Activated CD8-positive, alpha-beta T cell treated with anti-CD3 and anti-CD28 coated beads for 36 hours (primary cell): ENCODE results near the gene ARHGAP40. TPM values are rescaled to one million over a fixed set of nuclear protein-coding genes. Genes with fewer than 3 reads are reported as not detected.

ENCODE experiments used
- ATAC-seq: fragments of 200-7000 bp; cut with Tn5 transposase; one replicate; pipeline ENCODE4 v1.10.0; 2021; ENCODE audit warnings: mild to moderate bottlenecking, moderate library complexity
- CTCF ChIA-PET: fragments of 350-600 bp; sonication (Branson Sonifier 250); formaldehyde crosslinking; loops from one replicate; lab custom pipeline; 2021; ENCODE audit warnings: antibody characterized with exemption; lab: Charles Lee
- POLR2A ChIA-PET: fragments of 350-600 bp; sonication (Branson Sonifier 250); formaldehyde crosslinking; loops from one replicate; lab custom pipeline; 2021; ENCODE audit warnings: antibody characterized with exemption; lab: Charles Lee
- DNase-seq: peaks from one replicate; pipeline ENCODE4 v3.0.0-alpha.2; 2020
- H3K27ac Mint-ChIP-seq: one replicate; pipeline ENCODE4 v1.8.0; 2021; ENCODE audit warnings: mild to moderate bottlenecking, mixed read lengths
- H3K27me3 Mint-ChIP-seq: one replicate; pipeline ENCODE4 v1.8.0; 2021; ENCODE audit warnings: mixed read lengths
- H3K36me3 Mint-ChIP-seq: one replicate; pipeline ENCODE4 v1.8.0; 2021; ENCODE audit warnings: low read depth, mixed read lengths
- H3K4me1 Mint-ChIP-seq: one replicate; pipeline ENCODE4 v1.8.0; 2021; ENCODE audit warnings: low read depth, mixed read lengths
- H3K4me3 Mint-ChIP-seq: one replicate; pipeline ENCODE4 v1.8.0; 2021; ENCODE audit warnings: mild to moderate bottlenecking, moderate library complexity, mixed read lengths
- H3K9me3 Mint-ChIP-seq: one replicate; pipeline ENCODE4 v1.8.0; 2021; ENCODE audit warnings: mixed read lengths
- intact Hi-C: fragments of 100-400 bp; cut with micrococcal nuclease; formaldehyde crosslinking; loops from one replicate; pipeline ENCODE4 v1.10.0; 2022
- total RNA-seq, 2 experiments: library from RNA; stranded (reverse); gene quantifications; one replicate each; pipeline ENCODE4 v1.2.3, GENCODE V29; 2021
- TF ChIP-seq, protein P1 (sequence below): fragments of 200-600 bp; IDR thresholded peaks from one replicate; pipeline ENCODE4 v1.8.0; 2022; ENCODE audit warnings: antibody characterized with exemption, mild to moderate bottlenecking

ARHGAP40 gene
- total RNA-seq, 2 experiments from 2014 or later: not detected

DNA sequence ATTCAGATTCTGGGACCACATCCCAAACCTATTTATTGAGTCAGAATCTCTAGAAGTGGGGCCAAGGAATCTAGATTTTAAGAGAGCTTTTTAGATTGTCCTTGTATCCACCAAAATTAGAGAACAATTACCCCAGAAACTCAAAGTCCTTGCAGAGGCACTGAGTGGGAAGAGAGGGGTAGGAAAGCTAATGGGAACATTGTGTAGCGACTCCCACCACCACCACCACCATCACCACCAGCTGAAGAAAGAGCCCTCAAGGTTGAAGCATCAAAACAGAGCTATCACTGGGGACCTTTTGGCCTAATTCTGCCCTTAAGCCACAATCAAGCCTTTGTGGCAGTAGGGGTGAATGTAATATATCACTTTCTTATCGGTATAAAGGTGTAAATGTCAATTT, 83.7 kb downstream of the ARHGAP40 start:
- POLR2A ChIA-PET: no interaction called here
- peaks cover 35% of the 10 kb centered on the region for H3K27me3 Mint-ChIP-seq
- CTCF ChIA-PET: interaction anchor here (0.9 to 1.7 kb wide), 4 partner anchors 27 to 46 kb away, joined by 3 to 5 read pairs (median 4); no protein-coding TSS in a partner anchor

DNA sequence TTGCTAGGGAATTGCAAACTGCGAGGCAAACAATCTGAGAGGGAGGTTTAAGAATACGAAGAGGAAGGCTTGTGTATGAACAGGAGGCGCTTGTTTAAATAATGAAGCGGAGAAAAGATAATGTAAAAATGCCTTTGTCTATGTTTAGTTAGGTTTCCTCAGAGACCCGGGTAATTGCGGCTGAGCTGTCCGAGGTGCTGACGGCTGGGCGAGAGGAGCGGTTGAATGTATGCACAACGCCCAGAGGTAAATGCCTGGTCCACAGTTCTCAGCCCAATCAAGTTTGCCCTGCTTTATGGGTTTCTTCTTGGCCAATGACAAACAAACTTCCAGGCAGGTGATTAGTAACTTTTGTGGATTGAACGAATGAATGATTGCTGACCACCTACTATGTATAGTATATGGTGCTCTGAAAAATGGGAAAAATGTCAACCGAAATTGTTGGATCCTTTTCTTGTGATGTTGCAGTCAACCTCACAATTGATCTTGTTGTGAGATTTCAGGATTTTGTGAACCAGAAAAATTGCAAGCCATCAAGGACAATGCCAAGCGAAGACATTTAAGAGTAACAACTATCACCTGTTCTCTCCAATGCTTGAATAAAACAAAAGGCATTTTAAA, 84.4 kb downstream of the ARHGAP40 start:
- H3K4me1 Mint-ChIP-seq: no peaks in the 10 kb centered on the region
- peaks cover 36% of the 10 kb centered on the region for H3K27me3 Mint-ChIP-seq
- H3K9me3 Mint-ChIP-seq: no peaks in the 10 kb centered on the region
- DNase-seq (peak; percentile 71), ATAC-seq (no peak)
- intact Hi-C loops: loop anchor here (5.0 kb wide), 1 partner anchor 41 kb away; no protein-coding TSS in a partner anchor
- ChIA-PET CTCF (interaction anchor here (0.7 to 1.7 kb wide), 5 partner anchors 27 to 47 kb away, joined by 3 to 5 read pairs (median 3); no protein-coding TSS in a partner anchor), POLR2A (no interaction called here)
- no peaks in the 10 kb centered on the region for H3K36me3 Mint-ChIP-seq
- no peak overlapping the region for H3K4me3 Mint-ChIP-seq
- TF ChIP-seq, protein P1, sequence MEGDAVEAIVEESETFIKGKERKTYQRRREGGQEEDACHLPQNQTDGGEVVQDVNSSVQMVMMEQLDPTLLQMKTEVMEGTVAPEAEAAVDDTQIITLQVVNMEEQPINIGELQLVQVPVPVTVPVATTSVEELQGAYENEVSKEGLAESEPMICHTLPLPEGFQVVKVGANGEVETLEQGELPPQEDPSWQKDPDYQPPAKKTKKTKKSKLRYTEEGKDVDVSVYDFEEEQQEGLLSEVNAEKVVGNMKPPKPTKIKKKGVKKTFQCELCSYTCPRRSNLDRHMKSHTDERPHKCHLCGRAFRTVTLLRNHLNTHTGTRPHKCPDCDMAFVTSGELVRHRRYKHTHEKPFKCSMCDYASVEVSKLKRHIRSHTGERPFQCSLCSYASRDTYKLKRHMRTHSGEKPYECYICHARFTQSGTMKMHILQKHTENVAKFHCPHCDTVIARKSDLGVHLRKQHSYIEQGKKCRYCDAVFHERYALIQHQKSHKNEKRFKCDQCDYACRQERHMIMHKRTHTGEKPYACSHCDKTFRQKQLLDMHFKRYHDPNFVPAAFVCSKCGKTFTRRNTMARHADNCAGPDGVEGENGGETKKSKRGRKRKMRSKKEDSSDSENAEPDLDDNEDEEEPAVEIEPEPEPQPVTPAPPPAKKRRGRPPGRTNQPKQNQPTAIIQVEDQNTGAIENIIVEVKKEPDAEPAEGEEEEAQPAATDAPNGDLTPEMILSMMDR: no peak
- H3K27ac Mint-ChIP-seq: no peak overlapping the region

More for the DNA sequence above, 83.7 kb downstream of the ARHGAP40 start:
- Mint-ChIP-seq H3K36me3 (no peaks in the 10 kb centered on the region), H3K4me1 (no peaks in the 10 kb centered on the region), H3K4me3 (no peak overlapping the region), H3K9me3 (no peaks in the 10 kb centered on the region), H3K27ac (no peak overlapping the region)
- TF ChIP-seq, protein P1: no peak
- intact Hi-C loops: loop anchor here (5.0 kb wide), 1 partner anchor 42 kb away; no protein-coding TSS in a partner anchor
- DNase-seq: no peak
- ATAC-seq: no peak

DNA sequence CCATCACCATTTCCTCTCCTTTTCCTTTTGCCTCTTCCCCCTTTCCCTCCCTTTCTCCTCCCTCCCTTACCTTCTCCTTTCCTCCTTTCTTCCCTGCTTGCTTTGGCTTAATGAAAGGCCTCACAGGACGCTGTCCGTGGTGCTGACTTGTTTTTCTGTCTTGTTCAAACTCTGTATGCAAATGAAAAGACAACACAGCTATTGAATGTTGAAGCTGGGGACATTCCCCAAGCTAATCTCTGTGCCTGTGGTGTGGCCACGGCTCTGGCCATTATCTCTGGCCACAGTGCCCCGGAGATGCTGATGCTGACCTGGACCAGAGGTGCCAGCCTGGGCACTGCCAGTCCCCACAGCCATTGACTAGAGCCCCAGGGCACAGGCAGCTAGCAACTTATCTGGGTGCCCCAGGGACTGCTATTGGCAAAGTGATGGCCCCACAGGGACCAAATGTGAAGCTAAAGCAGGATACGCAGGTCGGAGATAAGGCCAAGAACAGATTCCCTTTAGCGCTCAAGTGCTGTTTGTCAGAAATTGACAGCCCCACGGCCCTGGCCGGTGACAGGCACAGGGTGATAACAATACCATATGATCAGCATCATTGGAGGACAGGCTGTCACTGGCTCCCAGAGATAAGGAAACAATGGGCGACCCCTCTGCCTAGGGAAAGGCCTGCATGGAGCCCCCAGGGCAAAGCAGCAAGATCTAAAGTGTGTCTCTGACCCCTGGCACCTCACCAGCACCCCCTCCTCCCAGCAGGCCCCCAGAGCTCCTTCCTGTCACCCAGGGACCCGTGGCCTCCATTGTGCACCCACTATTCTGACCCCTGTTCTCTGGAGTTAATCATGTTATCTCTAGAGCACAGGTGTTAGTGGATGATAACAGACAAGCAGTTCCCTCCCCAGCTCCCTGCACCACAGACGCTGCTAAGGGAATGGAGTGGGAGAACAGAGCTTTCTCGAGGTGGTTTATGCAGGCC, 91.1 kb downstream of the ARHGAP40 start:
- Mint-ChIP-seq H3K4me3 (no peak overlapping the region), H3K4me1 (no peaks in the 10 kb centered on the region), H3K27ac (no peak overlapping the region), H3K27me3 (peaks cover 16% of the 10 kb centered on the region), H3K9me3 (no peaks in the 10 kb centered on the region), H3K36me3 (no peaks in the 10 kb centered on the region)
- ChIA-PET CTCF (interaction anchor here (1.3 to 1.5 kb wide), 3 partner anchors 9 to 47 kb away, joined by 3 read pairs; no protein-coding TSS in a partner anchor), POLR2A (interaction anchor here (0.6 kb wide), 1 partner anchor 9 kb away, joined by 3 read pairs; no protein-coding TSS in a partner anchor)
- intact Hi-C loops: no loop called here
- TF ChIP-seq, protein P1: no peak
- peak; percentile 74 for DNase-seq
- no peak for ATAC-seq

DNA sequence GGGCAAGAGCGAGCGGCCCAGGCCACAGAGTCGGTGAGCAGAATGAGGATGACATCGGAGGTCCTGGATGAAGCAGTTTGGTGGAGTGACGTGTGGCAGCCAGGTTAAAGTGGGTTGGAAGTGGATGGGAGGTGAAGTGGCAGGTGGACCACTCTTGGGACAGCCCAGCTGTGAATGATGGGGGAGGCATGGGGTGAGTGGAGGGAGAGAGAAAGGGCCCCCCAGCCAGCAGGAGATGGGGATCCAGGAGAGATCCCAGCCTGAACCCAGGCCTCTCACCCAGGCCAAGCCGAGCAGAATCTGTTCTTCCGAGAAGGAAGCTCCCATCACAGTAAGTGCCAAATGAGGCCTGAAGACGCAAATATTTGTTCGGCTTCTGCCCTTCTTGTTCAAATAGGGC, 95.7 kb downstream of the ARHGAP40 start:
- Mint-ChIP-seq H3K27me3 (peaks cover 6% of the 10 kb centered on the region), H3K4me1 (no peaks in the 10 kb centered on the region), H3K27ac (no peak overlapping the region), H3K36me3 (no peaks in the 10 kb centered on the region), H3K9me3 (no peaks in the 10 kb centered on the region), H3K4me3 (no peak overlapping the region)
- ChIA-PET POLR2A (no interaction called here), CTCF (interaction anchor here (1.3 kb wide), 1 partner anchor 29 kb away, joined by 3 read pairs; no protein-coding TSS in a partner anchor)
- TF ChIP-seq, protein P1: no peak
- no peak for ATAC-seq
- intact Hi-C loops: no loop called here
- no peak for DNase-seq
